Measurements from ENCODE around the gene FRMD4A. TPM values are rescaled to one million over a fixed set of nuclear protein-coding genes. Genes with fewer than 3 reads are reported as not detected.
A peak's percentile ranks its signal among the peaks of the same experiment; 100 is the strongest.

The FRMD4A gene
- total RNA-seq, 2 experiments from 2014 or later, result 3.1 to 3.7 TPM

GRCh38 chr10:14017467-14017866 lies 313.3 kb downstream of the FRMD4A start:
- Mint-ChIP-seq H3K4me3 (no peak overlapping the region), H3K27me3 (no peaks in the 10 kb centered on the region), H3K36me3 (ENCODE audit: low read depth) (no peaks in the 10 kb centered on the region), H3K9me3 (peaks cover 8% of the 10 kb centered on the region), H3K4me1 (ENCODE audit: low read depth) (peaks cover 38% of the 10 kb centered on the region), H3K27ac (no peak overlapping the region)
- H3K27ac ChIP-seq (ENCODE audit: low read depth in 1 of 2, low read length in 2 of 2), result no peak overlapping the region
- ChIA-PET CTCF (no interaction called here), POLR2A (no interaction called here)
- TF ChIP-seq, protein P1, sequence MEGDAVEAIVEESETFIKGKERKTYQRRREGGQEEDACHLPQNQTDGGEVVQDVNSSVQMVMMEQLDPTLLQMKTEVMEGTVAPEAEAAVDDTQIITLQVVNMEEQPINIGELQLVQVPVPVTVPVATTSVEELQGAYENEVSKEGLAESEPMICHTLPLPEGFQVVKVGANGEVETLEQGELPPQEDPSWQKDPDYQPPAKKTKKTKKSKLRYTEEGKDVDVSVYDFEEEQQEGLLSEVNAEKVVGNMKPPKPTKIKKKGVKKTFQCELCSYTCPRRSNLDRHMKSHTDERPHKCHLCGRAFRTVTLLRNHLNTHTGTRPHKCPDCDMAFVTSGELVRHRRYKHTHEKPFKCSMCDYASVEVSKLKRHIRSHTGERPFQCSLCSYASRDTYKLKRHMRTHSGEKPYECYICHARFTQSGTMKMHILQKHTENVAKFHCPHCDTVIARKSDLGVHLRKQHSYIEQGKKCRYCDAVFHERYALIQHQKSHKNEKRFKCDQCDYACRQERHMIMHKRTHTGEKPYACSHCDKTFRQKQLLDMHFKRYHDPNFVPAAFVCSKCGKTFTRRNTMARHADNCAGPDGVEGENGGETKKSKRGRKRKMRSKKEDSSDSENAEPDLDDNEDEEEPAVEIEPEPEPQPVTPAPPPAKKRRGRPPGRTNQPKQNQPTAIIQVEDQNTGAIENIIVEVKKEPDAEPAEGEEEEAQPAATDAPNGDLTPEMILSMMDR (IDR thresholded peaks at IDR 0.05), result no peak
- H3K27me3 ChIP-seq (ENCODE audit: control insufficient read depth in 1 of 2, insufficient read depth in 2 of 2, low read length in 2 of 2), result peaks cover 0 to 4% of the 10 kb centered on the region in 2 experiments
- peaks cover 14% of the 10 kb centered on the region for H3K4me1 ChIP-seq (ENCODE audit: insufficient read depth, low read length)
- intact Hi-C loops (cut with DNase I, micrococcal nuclease), result no loop called here
- no peaks in the 10 kb centered on the region for H3K36me3 ChIP-seq (ENCODE audit: insufficient read depth, low read length)
- DNase-seq (no peak), ATAC-seq (ENCODE audit: poor library complexity) (no peak)
- peaks cover 0 to 7% of the 10 kb centered on the region in 2 experiments for H3K9me3 ChIP-seq (ENCODE audit: control insufficient read depth in 1 of 2, insufficient read depth in 1 of 2, low read length in 2 of 2)
- H3K4me3 ChIP-seq (ENCODE audit: low read length), result no peak overlapping the region

GRCh38 chr10:14016931-14017333 lies 313.8 kb downstream of the FRMD4A start:
- Mint-ChIP-seq H3K27me3 (no peaks in the 10 kb centered on the region), H3K27ac (no peak overlapping the region), H3K36me3 (ENCODE audit: low read depth) (no peaks in the 10 kb centered on the region), H3K9me3 (peaks cover 8% of the 10 kb centered on the region), H3K4me1 (ENCODE audit: low read depth) (peaks cover 35% of the 10 kb centered on the region), H3K4me3 (no peak overlapping the region)
- peaks cover 0 to 4% of the 10 kb centered on the region in 2 experiments for H3K27me3 ChIP-seq (ENCODE audit: control insufficient read depth in 1 of 2, insufficient read depth in 2 of 2, low read length in 2 of 2)
- ATAC-seq (ENCODE audit: poor library complexity), result no peak
- TF ChIP-seq, protein P1 (IDR thresholded peaks at IDR 0.05), result no peak
- intact Hi-C loops (cut with DNase I, micrococcal nuclease), result no loop called here
- no peaks in the 10 kb centered on the region for H3K36me3 ChIP-seq (ENCODE audit: insufficient read depth, low read length)
- peaks cover 0 to 7% of the 10 kb centered on the region in 2 experiments for H3K9me3 ChIP-seq (ENCODE audit: control insufficient read depth in 1 of 2, insufficient read depth in 1 of 2, low read length in 2 of 2)
- H3K4me3 ChIP-seq (ENCODE audit: low read length), result no peak overlapping the region
- ChIA-PET CTCF (no interaction called here), POLR2A (no interaction called here)
- no peak overlapping the region for H3K27ac ChIP-seq (ENCODE audit: low read depth in 1 of 2, low read length in 2 of 2)
- DNase-seq, result no peak
- H3K4me1 ChIP-seq (ENCODE audit: insufficient read depth, low read length), result peaks cover 14% of the 10 kb centered on the region

GRCh38 chr10:14016011-14016536 lies 314.6 kb downstream of the FRMD4A start:
- no peaks in the 10 kb centered on the region for H3K36me3 Mint-ChIP-seq (ENCODE audit: low read depth)
- H3K27ac Mint-ChIP-seq, result peak overlapping the region; percentile 60
- H3K4me3 ChIP-seq (ENCODE audit: low read length), result no peak overlapping the region
- no peaks in the 10 kb centered on the region for H3K27me3 Mint-ChIP-seq
- TF ChIP-seq, protein P1 (IDR thresholded peaks at IDR 0.05), result no peak
- ATAC-seq (ENCODE audit: poor library complexity) (peak; percentile 71), DNase-seq (peak in 6 of 14 experiments; percentile 12 to 56 (median 38))
- H3K4me1 Mint-ChIP-seq (ENCODE audit: low read depth), result peaks cover 39% of the 10 kb centered on the region
- no peaks in the 10 kb centered on the region for H3K36me3 ChIP-seq (ENCODE audit: insufficient read depth, low read length)
- peaks cover 8% of the 10 kb centered on the region for H3K9me3 Mint-ChIP-seq
- no peak overlapping the region for H3K4me3 Mint-ChIP-seq
- no peak overlapping the region for H3K27ac ChIP-seq (ENCODE audit: low read depth in 1 of 2, low read length in 2 of 2)
- peaks cover 0 to 7% of the 10 kb centered on the region in 2 experiments for H3K9me3 ChIP-seq (ENCODE audit: control insufficient read depth in 1 of 2, insufficient read depth in 1 of 2, low read length in 2 of 2)
- CTCF ChIA-PET, result no interaction called here
- H3K27me3 ChIP-seq (ENCODE audit: control insufficient read depth in 1 of 2, insufficient read depth in 2 of 2, low read length in 2 of 2), result peaks cover 0 to 4% of the 10 kb centered on the region in 2 experiments
- peaks cover 14% of the 10 kb centered on the region for H3K4me1 ChIP-seq (ENCODE audit: insufficient read depth, low read length)
- POLR2A ChIA-PET, result no interaction called here
- intact Hi-C loops (cut with DNase I, micrococcal nuclease), result no loop called here
